ENCODE data around the gene RHOJ. TPM values are rescaled to one million over a fixed set of nuclear protein-coding genes. Genes with fewer than 3 reads are reported as not detected.
"Not testable (repeated sequence)": the region's sequence is repeated elsewhere in the genome, so short reads cannot be mapped to it uniquely, and the experiment has no call there.

The RHOJ gene
- total and polyA plus RNA-seq, 2 donors (not counting 1 experiment from before 2014, with no cell fraction given), result not detected

DNA sequence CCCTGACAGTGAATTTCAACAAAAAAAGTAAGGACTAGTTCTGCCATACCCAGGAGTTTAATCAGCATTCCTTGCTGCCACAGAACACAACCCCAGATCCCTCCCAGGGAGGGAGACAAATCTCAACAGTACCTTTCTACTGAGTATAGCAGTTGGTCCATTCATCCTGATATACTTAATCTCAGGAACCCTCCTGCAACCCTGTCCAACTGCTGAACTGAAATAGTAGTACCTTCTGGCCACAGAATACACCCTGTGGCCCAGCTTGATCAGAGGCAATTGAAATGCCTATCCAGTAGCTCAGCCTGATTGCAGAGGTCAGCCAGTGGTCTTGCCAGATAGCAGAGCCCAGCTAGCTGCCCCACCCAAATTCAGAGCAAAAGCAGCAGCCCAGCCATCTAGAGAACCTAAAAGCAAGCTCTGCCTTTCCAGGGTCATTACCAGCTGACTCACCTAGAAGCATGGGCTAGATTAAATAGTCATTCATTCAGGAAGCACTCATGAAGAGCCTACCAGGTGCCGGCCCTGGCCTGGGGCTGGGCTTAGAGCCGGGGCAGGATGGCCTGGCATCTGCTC is 40.0 kb upstream of the RHOJ start:
- H4K20me1 ChIP-seq (ENCODE audit: control insufficient read depth, insufficient read depth, low read length, poor library complexity, severe bottlenecking), result no peaks in the 10 kb centered on the region
- Mint-ChIP-seq H3K4me3 (no peak overlapping the region), H3K4me1 (no peaks in the 10 kb centered on the region)

DNA sequence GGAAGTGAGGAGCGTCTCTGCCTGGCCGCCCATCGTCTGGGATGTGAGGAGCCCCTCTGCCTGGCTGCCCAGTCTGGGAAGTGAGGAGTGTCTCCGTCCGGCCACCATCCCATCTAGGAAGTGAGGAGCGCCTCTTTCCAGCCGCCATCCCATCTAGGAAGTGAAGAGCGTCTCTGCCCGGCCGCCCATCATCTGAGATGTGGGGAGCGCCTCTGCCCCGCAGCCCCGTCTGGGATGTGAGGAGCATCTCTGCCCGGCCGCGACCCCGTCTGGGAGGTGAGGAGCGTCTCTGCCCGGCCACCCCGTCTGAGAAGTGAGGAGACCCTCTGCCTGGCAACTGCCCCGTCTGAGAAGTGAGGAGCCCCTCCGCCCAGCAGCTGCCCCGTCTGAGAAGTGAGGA is 39.0 kb upstream of the RHOJ start:
- WGBS (ENCODE audit: insufficient coverage), result 97% methylated on average over 4 of the region's 23 CpGs
- POLR2A ChIA-PET, CTCF ChIA-PET: not testable (repeated sequence)

More for the DNA sequence above, 40.0 kb upstream of the RHOJ start:
- H3K79me2 ChIP-seq (ENCODE audit: control insufficient read depth, insufficient read depth, low read length), result no peaks in the 10 kb centered on the region
- peaks cover under 1 to 7% (median 2%) of the 10 kb centered on the region in 3 donors for H3K9me3 ChIP-seq (ENCODE audit: control extremely low read depth in 1 of 3, control insufficient read depth in 2 of 3, insufficient read depth in 1 of 3, low read length in 2 of 3)
- H3K27ac Mint-ChIP-seq, result no peak overlapping the region
- no peaks in the 10 kb centered on the region for H3K36me3 ChIP-seq (replicated peaks in 1 of 2; ENCODE audit: control extremely low read depth in 1 of 2, control insufficient read depth in 1 of 2, extremely low read depth in 1 of 2, insufficient read depth in 2 of 2, low read length in 1 of 2)
- CTCF ChIA-PET, result no interaction called here
- POLR2A ChIA-PET, result no interaction called here
- intact Hi-C loops (cut with micrococcal nuclease), result no loop called here
- H3K27ac ChIP-seq (ENCODE audit: low read length in 2 of 2), result no peak overlapping the region
- H3K27me3 Mint-ChIP-seq, result no peaks in the 10 kb centered on the region
- H3K27me3 ChIP-seq (replicated peaks in 1 of 4; ENCODE audit: control extremely low read depth in 1 of 4, control insufficient read depth in 3 of 4, insufficient read depth in 4 of 4, low read length in 3 of 4), result no peaks in the 10 kb centered on the region
- no peak overlapping the region for H3K9ac ChIP-seq (ENCODE audit: low read length)
- 100% methylated on average over 1 of the region's 2 CpGs for WGBS (ENCODE audit: insufficient coverage)
- no peak overlapping the region for H3K4me3 ChIP-seq (ENCODE audit: control extremely low read depth in 1 of 5, extremely low read depth in 1 of 5, insufficient read depth in 1 of 5, low read depth in 2 of 5, low read length in 4 of 5)
- TF ChIP-seq, protein P1, sequence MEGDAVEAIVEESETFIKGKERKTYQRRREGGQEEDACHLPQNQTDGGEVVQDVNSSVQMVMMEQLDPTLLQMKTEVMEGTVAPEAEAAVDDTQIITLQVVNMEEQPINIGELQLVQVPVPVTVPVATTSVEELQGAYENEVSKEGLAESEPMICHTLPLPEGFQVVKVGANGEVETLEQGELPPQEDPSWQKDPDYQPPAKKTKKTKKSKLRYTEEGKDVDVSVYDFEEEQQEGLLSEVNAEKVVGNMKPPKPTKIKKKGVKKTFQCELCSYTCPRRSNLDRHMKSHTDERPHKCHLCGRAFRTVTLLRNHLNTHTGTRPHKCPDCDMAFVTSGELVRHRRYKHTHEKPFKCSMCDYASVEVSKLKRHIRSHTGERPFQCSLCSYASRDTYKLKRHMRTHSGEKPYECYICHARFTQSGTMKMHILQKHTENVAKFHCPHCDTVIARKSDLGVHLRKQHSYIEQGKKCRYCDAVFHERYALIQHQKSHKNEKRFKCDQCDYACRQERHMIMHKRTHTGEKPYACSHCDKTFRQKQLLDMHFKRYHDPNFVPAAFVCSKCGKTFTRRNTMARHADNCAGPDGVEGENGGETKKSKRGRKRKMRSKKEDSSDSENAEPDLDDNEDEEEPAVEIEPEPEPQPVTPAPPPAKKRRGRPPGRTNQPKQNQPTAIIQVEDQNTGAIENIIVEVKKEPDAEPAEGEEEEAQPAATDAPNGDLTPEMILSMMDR (IDR thresholded peaks at IDR 0.05), result no peak
- no peak for TF ChIP-seq EZH2 (IDR thresholded peaks at IDR 0.05; ENCODE audit: borderline replicate concordance, insufficient read depth, low read depth, low read length, poor library complexity, severe bottlenecking)
- H3K4me2 ChIP-seq (replicated peaks; ENCODE audit: low read depth, low read length, poor library complexity, severe bottlenecking), result no peak overlapping the region
- H3K9me3 Mint-ChIP-seq (ENCODE audit: insufficient read depth), result no peaks in the 10 kb centered on the region
- no peak for ATAC-seq (ENCODE audit: low read depth)
- no peak overlapping the region for H2AFZ ChIP-seq (ENCODE audit: insufficient read depth, low read depth, low read length, poor library complexity, severe bottlenecking)
- H3K4me1 ChIP-seq (ENCODE audit: control insufficient read depth in 2 of 2, insufficient read depth in 2 of 2, low read length in 2 of 2), result no peaks in the 10 kb centered on the region
- DNase-seq, result peak; percentile 2

More for the DNA sequence above, 39.0 kb upstream of the RHOJ start:
- H3K9me3 ChIP-seq (ENCODE audit: control extremely low read depth in 1 of 3, control insufficient read depth in 2 of 3, insufficient read depth in 1 of 3, low read length in 2 of 3); intact Hi-C loops (cut with micrococcal nuclease); H4K20me1 ChIP-seq (ENCODE audit: control insufficient read depth, insufficient read depth, low read length, poor library complexity, severe bottlenecking); H3K79me2 ChIP-seq (ENCODE audit: control insufficient read depth, insufficient read depth, low read length); H3K36me3 ChIP-seq (replicated peaks in 1 of 2; ENCODE audit: control extremely low read depth in 1 of 2, control insufficient read depth in 1 of 2, extremely low read depth in 1 of 2, insufficient read depth in 2 of 2, low read length in 1 of 2); DNase-seq; H3K4me3 Mint-ChIP-seq; H3K4me1 Mint-ChIP-seq; H3K4me2 ChIP-seq (replicated peaks; ENCODE audit: low read depth, low read length, poor library complexity, severe bottlenecking); H2AFZ ChIP-seq (ENCODE audit: insufficient read depth, low read depth, low read length, poor library complexity, severe bottlenecking); H3K9me3 Mint-ChIP-seq (ENCODE audit: insufficient read depth); H3K27ac ChIP-seq (ENCODE audit: low read length in 2 of 2); H3K4me3 ChIP-seq (ENCODE audit: control extremely low read depth in 1 of 5, extremely low read depth in 1 of 5, insufficient read depth in 1 of 5, low read depth in 2 of 5, low read length in 4 of 5); H3K27ac Mint-ChIP-seq; H3K27me3 ChIP-seq (replicated peaks in 1 of 4; ENCODE audit: control extremely low read depth in 1 of 4, control insufficient read depth in 3 of 4, insufficient read depth in 4 of 4, low read length in 3 of 4); H3K27me3 Mint-ChIP-seq; H3K9ac ChIP-seq (ENCODE audit: low read length); H3K4me1 ChIP-seq (ENCODE audit: control insufficient read depth in 2 of 2, insufficient read depth in 2 of 2, low read length in 2 of 2); ATAC-seq (ENCODE audit: low read depth): not testable (repeated sequence)
